Fibroblast of lung (primary cell): Measurements from ENCODE around the gene COQ10B. TPM values are rescaled to one million over a fixed set of nuclear protein-coding genes. Genes with fewer than 3 reads are reported as not detected.

Experiments
- DNase-seq, 2 donors: peaks; one replicate each; pipeline versions ENCODE4 v3.0.0 to v3.0.0-alpha.2; 2010; ENCODE audit warnings: low read depth in 2 of 2
- H2AFZ ChIP-seq: 2 replicates; pipeline ENCODE4 v1.5.1; 2012; ENCODE audit warnings: low read length, control low read depth, inconsistent platforms
- H3K27ac ChIP-seq: 2 replicates; pipeline ENCODE4 v1.5.1; 2011; ENCODE audit warnings: low read length, control low read depth; ENCODE audit not compliant: insufficient read depth
- H3K27me3 ChIP-seq: 2 replicates; pipeline ENCODE4 v1.5.1; 2011; ENCODE audit warnings: mild to moderate bottlenecking, low read length; ENCODE audit not compliant: control insufficient read depth, insufficient read depth
- H3K36me3 ChIP-seq: 2 replicates; pipeline ENCODE4 v1.5.1; 2011; ENCODE audit warnings: low read length; ENCODE audit not compliant: control insufficient read depth, insufficient read depth
- H3K4me1 ChIP-seq: 2 replicates; pipeline ENCODE4 v1.5.1; 2011; ENCODE audit warnings: low read length; ENCODE audit not compliant: control insufficient read depth, insufficient read depth; ENCODE audit errors: extremely low read depth
- H3K4me2 ChIP-seq: 2 replicates; pipeline ENCODE4 v1.5.1; 2011; ENCODE audit warnings: low read length, control low read depth; ENCODE audit not compliant: insufficient read depth; ENCODE audit errors: extremely low read depth
- H3K4me3 ChIP-seq, 4 experiments: fragments of 200-600 bp in 1 of 4; sonication (generic) in 1 of 4; replicated peaks in 1 of 4; 2 replicates each; pipeline ENCODE4 v1.5.1; 2011 to 2016; ENCODE audit warnings: low read length in 4 of 4, low read depth in 3 of 4, mild to moderate bottlenecking in 3 of 4, control low read depth in 2 of 4, inconsistent platforms in 1 of 4, mixed read lengths in 1 of 4; ENCODE audit not compliant: insufficient read depth in 1 of 4; ENCODE audit errors: control extremely low read depth in 1 of 4
- H3K79me2 ChIP-seq: 2 replicates; pipeline ENCODE4 v1.5.1; 2012; ENCODE audit warnings: mild to moderate bottlenecking, low read length, inconsistent platforms; ENCODE audit not compliant: control insufficient read depth, insufficient read depth
- H3K9ac ChIP-seq: 2 replicates; pipeline ENCODE4 v1.5.1; 2011; ENCODE audit warnings: mild to moderate bottlenecking, low read length, control low read depth; ENCODE audit not compliant: insufficient read depth
- H3K9me3 ChIP-seq: 2 replicates; pipeline ENCODE4 v1.5.1; 2012; ENCODE audit warnings: low read depth, low read length; ENCODE audit not compliant: control insufficient read depth, insufficient read depth
- H4K20me1 ChIP-seq: 2 replicates; pipeline ENCODE4 v1.5.1; 2011; ENCODE audit warnings: low read length; ENCODE audit not compliant: control insufficient read depth, insufficient read depth; ENCODE audit errors: extremely low read depth
- CTCF ChIP-seq, 2 donors: IDR thresholded peaks in 1 of 2; conservative IDR thresholded peaks in 1 of 2; 1 replicate in 1 of 2; 2 replicates in 1 of 2; pipeline ENCODE4 v1.5.1; 2011 to 2012; ENCODE audit warnings: low read length in 2 of 2, control low read depth in 1 of 2, inconsistent platforms in 1 of 2, low read depth in 1 of 2, mild to moderate bottlenecking in 1 of 2
- EZH2 ChIP-seq: IDR thresholded peaks from 2 replicates; pipeline ENCODE4 v1.5.1; 2012; ENCODE audit warnings: low read length, control low read depth, mild to moderate bottlenecking; ENCODE audit errors: missing control alignments
- polyA plus RNA-seq, 2 donors: library from polyadenylated mRNA; depleted of rRNA in 1 of 2; stranded (reverse) in 1 of 2; unstranded in 1 of 2; fragments of >200 nt; gene quantifications; 2 replicates each; pipeline ENCODE4 v1.2.1, GENCODE V29; 2011 to 2012; ENCODE audit warnings: missing spikeins in 1 of 2
- total RNA-seq: library from RNA; depleted of rRNA; stranded (reverse); fragments of >200 nt; gene quantifications from 2 replicates; pipeline ENCODE4 v1.2.1, GENCODE V29; 2014

The COQ10B gene
- total and polyA plus RNA-seq, 2 donors (not counting 1 experiment from before 2014, with no cell fraction given), result 11.6 to 41.9 TPM

DNA sequence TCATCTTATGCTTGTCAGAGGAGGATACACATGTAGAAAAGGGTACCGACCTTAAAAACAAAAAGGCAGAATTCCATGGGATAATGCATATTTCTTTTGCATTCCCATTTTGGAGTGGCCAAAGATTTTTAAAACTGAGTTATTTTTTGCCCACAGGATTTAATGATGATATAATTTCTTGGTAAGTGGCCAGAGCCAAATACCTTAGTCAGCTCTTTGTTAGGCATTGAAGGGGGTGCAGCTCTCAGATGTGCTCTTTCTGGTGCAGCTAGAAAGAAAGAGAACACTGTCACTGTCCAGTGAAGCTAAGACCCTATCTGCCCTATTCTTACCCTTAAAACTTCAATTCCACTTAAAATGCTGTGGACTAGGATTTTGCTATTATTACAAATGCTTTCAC is 10.8 kb downstream of the COQ10B start:
- TF ChIP-seq CTCF (conservative IDR thresholded peaks at IDR 0.05 in 1 of 2, IDR thresholded peaks at IDR 0.05 in 1 of 2; ENCODE audit: low read depth in 1 of 2, low read length in 2 of 2), result no peak
- no peak for TF ChIP-seq EZH2
- no peak overlapping the region for H3K4me3 ChIP-seq
- H3K9ac ChIP-seq, result no peak overlapping the region
- no peaks in the 10 kb centered on the region for H3K9me3 ChIP-seq
- peak; percentile 28 to 49 for DNase-seq
- no peaks in the 10 kb centered on the region for H3K27me3 ChIP-seq
- H3K4me2 ChIP-seq, result no peak overlapping the region
- H3K27ac ChIP-seq, result no peak overlapping the region
- peaks cover 10% of the 10 kb centered on the region for H3K36me3 ChIP-seq
- peaks cover 22% of the 10 kb centered on the region for H3K79me2 ChIP-seq
- H4K20me1 ChIP-seq, result no peaks in the 10 kb centered on the region
- no peak overlapping the region for H2AFZ ChIP-seq
- H3K4me1 ChIP-seq, result peaks cover 7% of the 10 kb centered on the region

DNA sequence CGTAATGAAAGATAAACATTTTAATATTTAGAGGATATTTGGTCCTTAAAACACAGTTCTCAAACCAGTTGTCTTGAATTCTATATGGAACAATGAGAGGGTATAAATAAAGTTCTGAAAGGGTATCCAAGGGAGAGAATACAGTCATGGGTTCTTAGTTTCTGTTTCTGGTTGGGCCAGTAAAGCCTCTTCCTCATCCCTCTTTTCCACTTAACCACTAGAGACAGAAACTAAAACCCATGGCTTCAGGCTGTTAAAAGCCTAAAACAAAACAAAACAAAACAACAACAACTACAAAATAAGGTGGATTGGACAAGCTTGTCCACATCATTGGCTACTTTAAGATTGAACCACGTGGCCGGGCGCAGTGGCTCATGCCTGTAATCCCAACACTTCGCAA is 18.8 kb downstream of the COQ10B start:
- Histone ChIP-seq H3K27me3 (no peaks in the 10 kb centered on the region), H3K4me2 (no peak overlapping the region), H2AFZ (no peak overlapping the region), H3K36me3 (peaks cover 5% of the 10 kb centered on the region), H3K9me3 (no peaks in the 10 kb centered on the region), H4K20me1 (no peaks in the 10 kb centered on the region), H3K4me3 (no peak overlapping the region), H3K27ac (no peak overlapping the region), H3K4me1 (no peaks in the 10 kb centered on the region), H3K9ac (no peak overlapping the region), H3K79me2 (no peaks in the 10 kb centered on the region)
- TF ChIP-seq CTCF (conservative IDR thresholded peaks at IDR 0.05 in 1 of 2, IDR thresholded peaks at IDR 0.05 in 1 of 2; ENCODE audit: low read depth in 1 of 2, low read length in 2 of 2), result no peak
- no peak for TF ChIP-seq EZH2
- no peak for DNase-seq

DNA sequence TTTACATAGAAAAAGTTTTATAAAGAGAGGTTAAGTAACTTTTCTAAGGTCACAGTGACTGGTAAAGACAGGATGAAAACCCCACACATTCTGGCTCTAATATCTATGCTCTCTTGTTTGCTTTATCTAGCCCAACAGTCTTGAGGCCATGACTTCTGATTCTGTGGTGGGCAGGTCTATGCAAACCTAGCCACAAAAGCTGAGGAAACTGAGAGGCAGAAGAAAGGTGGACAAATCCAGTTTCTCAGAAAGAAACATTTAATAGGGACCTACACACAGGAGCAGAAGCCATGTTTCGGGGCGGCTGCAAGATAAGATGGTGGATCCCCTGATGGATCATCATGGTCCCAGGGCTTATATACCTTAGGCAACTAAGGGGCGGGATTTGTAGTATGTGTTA is 24.4 kb downstream of the COQ10B start:
- peaks cover 5% of the 10 kb centered on the region for H3K36me3 ChIP-seq
- H3K9me3 ChIP-seq, result no peaks in the 10 kb centered on the region
- no peaks in the 10 kb centered on the region for H3K79me2 ChIP-seq
- H4K20me1 ChIP-seq, result no peaks in the 10 kb centered on the region
- H3K9ac ChIP-seq, result no peak overlapping the region
- DNase-seq, result no peak
- TF ChIP-seq EZH2 (no peak), CTCF (conservative IDR thresholded peaks at IDR 0.05 in 1 of 2, IDR thresholded peaks at IDR 0.05 in 1 of 2; ENCODE audit: low read depth in 1 of 2, low read length in 2 of 2) (no peak)
- no peaks in the 10 kb centered on the region for H3K27me3 ChIP-seq
- H2AFZ ChIP-seq, result no peak overlapping the region
- H3K27ac ChIP-seq, result no peak overlapping the region
- no peaks in the 10 kb centered on the region for H3K4me1 ChIP-seq
- no peak overlapping the region for H3K4me3 ChIP-seq
- H3K4me2 ChIP-seq, result no peak overlapping the region
